Panc1 (cell line): Measurements from ENCODE around the gene SH3PXD2B. TPM values are rescaled to one million over a fixed set of nuclear protein-coding genes. Genes with fewer than 3 reads are reported as not detected.

Experiments used
- ATAC-seq: fragments of 200-7000 bp; cut with Tn5 transposase; 2 replicates; pipeline ENCODE4 v1.9.1; 2020; ENCODE audit warnings: mild to moderate bottlenecking, moderate library complexity
- BruUV-seq: library from RNA; stranded (reverse); fragments of 400-500 nt; replicated peaks from 2 replicates; lab custom pipeline; 2021; lab: Mats Ljungman, UMichigan
- CTCF ChIA-PET: fragments of 300-600 bp; sonication (Branson Sonifier 250); formaldehyde crosslinking; loops from one replicate; lab custom pipeline; 2022; ENCODE audit warnings: antibody characterized with exemption; lab: Charles Lee
- POLR2A ChIA-PET: fragments of 300-600 bp; sonication (Branson Sonifier 250); formaldehyde crosslinking; loops from one replicate; lab custom pipeline; 2022; ENCODE audit warnings: antibody characterized with exemption; lab: Charles Lee
- DNase-seq: peaks from one replicate; pipeline ENCODE4 v3.0.0-alpha.2; 2010; ENCODE audit warnings: low read depth, low spot score
- H3K27ac ChIP-seq: 2 replicates; pipeline ENCODE4 v1.5.1; 2011; ENCODE audit warnings: mild to moderate bottlenecking, low read length, inconsistent platforms
- H3K27me3 ChIP-seq: fragments of 200-500 bp; sonication (Bioruptor generic); 2 replicates; pipeline ENCODE4 v1.6.0; 2014; ENCODE audit warnings: low read length, inconsistent platforms; ENCODE audit not compliant: control insufficient read depth, insufficient read depth
- H3K36me3 ChIP-seq: fragments of 200-500 bp; sonication (Bioruptor generic); 2 replicates; pipeline ENCODE4 v1.5.1; 2014; ENCODE audit warnings: inconsistent platforms, mild to moderate bottlenecking, low read length, moderate library complexity; ENCODE audit not compliant: control insufficient read depth, insufficient read depth
- H3K4me1 ChIP-seq: 2 replicates; pipeline ENCODE4 v1.5.1; 2011; ENCODE audit warnings: inconsistent platforms, mild to moderate bottlenecking, low read length, moderate library complexity; ENCODE audit not compliant: control insufficient read depth, insufficient read depth
- H3K4me3 ChIP-seq, 2 experiments: 2 replicates each; pipeline ENCODE4 v1.5.1; 2011 to 2012; ENCODE audit warnings: low read depth in 2 of 2, low read length in 2 of 2, mild to moderate bottlenecking in 2 of 2, inconsistent platforms in 1 of 2, moderate library complexity in 1 of 2
- H3K9me3 ChIP-seq: fragments of 200-500 bp; sonication (Bioruptor generic); 2 replicates; pipeline ENCODE4 v1.5.1; 2014; ENCODE audit warnings: low read depth, mild to moderate bottlenecking, inconsistent platforms, low read length, moderate library complexity; ENCODE audit not compliant: control insufficient read depth, insufficient read depth
- CTCF ChIP-seq: fragments of 450-650 bp; IDR thresholded peaks from 2 replicates; pipeline ENCODE4 v1.5.1; 2017; ENCODE audit warnings: mild to moderate bottlenecking
- POLR2AphosphoS5 ChIP-seq: IDR thresholded peaks from 2 replicates; pipeline ENCODE4 v1.6.1; 2012; ENCODE audit warnings: mild to moderate bottlenecking, low read depth, low read length, moderate library complexity
- REST ChIP-seq, 2 experiments: IDR thresholded peaks; 2 replicates each; pipeline ENCODE4 v1.6.1; 2011 to 2012; ENCODE audit warnings: low read depth in 2 of 2, control low read depth in 1 of 2, low read length in 1 of 2, mild to moderate bottlenecking in 1 of 2, moderate library complexity in 1 of 2; ENCODE audit not compliant: insufficient read depth in 1 of 2
- SIN3A ChIP-seq: IDR thresholded peaks from 2 replicates; pipeline ENCODE4 v1.6.1; 2012; ENCODE audit warnings: low read depth, mild to moderate bottlenecking, low read length, moderate library complexity, borderline replicate concordance; ENCODE audit not compliant: insufficient read depth
- TCF7L2 ChIP-seq: IDR thresholded peaks from 2 replicates; pipeline ENCODE4 v1.6.1; 2011; ENCODE audit warnings: mild to moderate bottlenecking, low read depth, low read length, inconsistent platforms
- in situ Hi-C: cut with HindIII; loops from 2 replicates; pipeline ENCODE4 v1.10.0; 2016; ENCODE audit warnings: low sequenced_read_pairs, low pct_unique_long_range_greater_than_20kb
- intact Hi-C: fragments of 100-400 bp; cut with micrococcal nuclease; formaldehyde crosslinking; loops from one replicate; pipeline ENCODE4 v1.10.0; 2022; ENCODE audit not compliant: unreplicated experiment
- total RNA-seq: library from RNA; stranded (reverse); gene quantifications from one replicate; pipeline ENCODE4 v1.2.1, GENCODE V29; 2021; ENCODE audit not compliant: unreplicated experiment

SH3PXD2B gene
- total RNA-seq, 1 experiment from 2014 or later = 39.7 TPM

GRCh38 chr5:172407822-172408221 lies 46.5 kb downstream of the SH3PXD2B start:
- in situ Hi-C loops = no loop called here
- POLR2A ChIA-PET = interaction anchor here (0.5 to 0.7 kb wide), 2 partner anchors 748 to 1539 kb away, joined by 3 read pairs; no protein-coding TSS in a partner anchor
- no peaks in the 10 kb centered on the region for H3K9me3 ChIP-seq
- no peak overlapping the region for H3K4me3 ChIP-seq
- BruUV-seq = no TSS peak
- no peaks in the 10 kb centered on the region for H3K27me3 ChIP-seq
- H3K27ac ChIP-seq = no peak overlapping the region
- intact Hi-C loops = no loop called here
- H3K4me1 ChIP-seq = peaks cover 3% of the 10 kb centered on the region; the same call in 1 of the 2 replicates
- no peak for TF ChIP-seq CTCF
- no peak for TF ChIP-seq SIN3A
- no peak for TF ChIP-seq REST (IDR thresholded peaks at IDR 0.05; ENCODE audit: insufficient read depth in 1 of 2, low read depth in 2 of 2, low read length in 1 of 2)
- TF ChIP-seq TCF7L2 = no peak
- TF ChIP-seq POLR2AphosphoS5 = no peak
- DNase-seq (no peak), ATAC-seq (peak; percentile 60; the same call in 1 of the 2 replicates)
- CTCF ChIA-PET = no interaction called here
- no peaks in the 10 kb centered on the region; the same call in 1 of the 2 replicates for H3K36me3 ChIP-seq

GRCh38 chr5:172407241-172407691 lies 47.1 kb downstream of the SH3PXD2B start:
- H3K27ac ChIP-seq = no peak overlapping the region
- ChIA-PET CTCF (interaction anchor here (0.5 kb wide), 1 partner anchor 409 kb away, joined by 3 read pairs; no protein-coding TSS in a partner anchor), POLR2A (interaction anchor here (0.5 kb wide), 1 partner anchor 748 kb away, joined by 3 read pairs; no protein-coding TSS in a partner anchor)
- no peaks in the 10 kb centered on the region for H3K9me3 ChIP-seq
- no peaks in the 10 kb centered on the region; the same call in 1 of the 2 replicates for H3K36me3 ChIP-seq
- no peaks in the 10 kb centered on the region for H3K27me3 ChIP-seq
- intact Hi-C loops (no loop called here), in situ Hi-C loops (no loop called here)
- ATAC-seq = 0 out of 2 replicates have a peak, but pooled peaks have one; percentile 28
- H3K4me1 ChIP-seq = peaks cover 3% of the 10 kb centered on the region; the same call in 1 of the 2 replicates
- TF ChIP-seq REST (IDR thresholded peaks at IDR 0.05; ENCODE audit: insufficient read depth in 1 of 2, low read depth in 2 of 2, low read length in 1 of 2) (no peak), TCF7L2 (no peak), CTCF (no peak), SIN3A (no peak), POLR2AphosphoS5 (no peak)
- DNase-seq = no peak
- BruUV-seq = no TSS peak
- no peak overlapping the region for H3K4me3 ChIP-seq
